Right lobe of liver (tissue), 6 donors: ENCODE measurements around the gene DCAF6. TPM values are rescaled to one million over a fixed set of nuclear protein-coding genes. Genes with fewer than 3 reads are reported as not detected.
A peak's percentile ranks its signal among the peaks of the same experiment; 100 is the strongest.

Experiments
- ATAC-seq, 4 donors: fragments of 200-7000 bp; cut with Tn5 transposase; one replicate each; pipeline ENCODE4 v1.9.1; 2020; ENCODE audit warnings: mild to moderate bottlenecking in 4 of 4, moderate library complexity in 4 of 4
- DNase-seq, 3 donors: peaks; one replicate each; pipeline ENCODE4 v3.0.0-alpha.2; 2020
- H3K27ac ChIP-seq, 3 donors: fragments of 200-600 bp; one replicate each; pipeline ENCODE4 v1.8.0; 2022
- H3K27me3 ChIP-seq, 2 donors: fragments of 200-600 bp; one replicate each; pipeline ENCODE4 v1.8.0; 2022
- H3K36me3 ChIP-seq, 4 donors: fragments of 200-600 bp; sonication (generic) in 1 of 4; one replicate each; pipeline versions ENCODE4 v1.5.1 to v1.8.0; 2017 to 2022; ENCODE audit warnings: control low read depth in 1 of 4
- H3K4me1 ChIP-seq, 4 donors: fragments of 200-600 bp; sonication (generic) in 1 of 4; one replicate each; pipeline versions ENCODE4 v1.5.1 to v1.8.0; 2017 to 2022; ENCODE audit warnings: control low read depth in 1 of 4
- H3K4me3 ChIP-seq, 3 donors: fragments of 200-600 bp; one replicate each; pipeline ENCODE4 v1.8.0; 2022
- H3K9me3 ChIP-seq, 4 donors: fragments of 200-600 bp; sonication (generic) in 1 of 4; one replicate each; pipeline versions ENCODE4 v1.5.1 to v1.8.0; 2017 to 2022; ENCODE audit warnings: control low read depth in 1 of 4
- CTCF ChIP-seq, 4 donors: fragments of 200-600 bp in 3 of 4; fragments of 450-650 bp in 1 of 4; IDR thresholded peaks; one replicate each; pipeline versions ENCODE4 v1.5.1 to v1.8.0; 2016 to 2022; ENCODE audit warnings: antibody characterized with exemption in 4 of 4, mild to moderate bottlenecking in 2 of 4
- POLR2A ChIP-seq: fragments of 450-650 bp; IDR thresholded peaks from one replicate; pipeline ENCODE4 v1.6.1; 2017; ENCODE audit warnings: antibody characterized with exemption, mild to moderate bottlenecking
- WGBS: methylation state at CpG from one replicate; pipeline ENCODE4 v1.1.6; 2018; ENCODE audit warnings: low coverage, low lambda C conversion rate; ENCODE audit not compliant: insufficient coverage; ENCODE audit errors: missing lambda C conversion rate; 5-methylcytosine and 5-hydroxymethylcytosine counted together
- intact Hi-C, 2 donors: fragments of 100-400 bp; cut with DNase I; formaldehyde crosslinking; loops; one replicate each; pipeline versions ENCODE4 v1.11.2 to v1.14.1; 2022
- total RNA-seq, 6 experiments: library from RNA; depleted of rRNA in 2 of 6; stranded (reverse); fragments of >200 nt in 2 of 6; fragmentation: NEBNext Ultra II Directional in 3 of 6; extraction: Animal tissue kit (Norgen Biotek cat#: 25700) in 3 of 6; gene quantifications; one replicate each; pipeline versions ENCODE4 v1.1.0 to v1.2.4, GENCODE V29; 2016 to 2023
- donor health status: DM: no; HTN: yes; CAD: no.
- donor health status: DM: no; HTN: no; CAD: no.
- donor health status: DM: no; HTN: no; CAD: no.
- donor health status: DM: no; HTN: yes; CAD: no.
- donor health status: DM: no; HTN: yes; CAD: no.

The DCAF6 gene
- total RNA-seq, 6 experiments from 2014 or later = 35.8 to 65.9 (median 48.8) TPM

GRCh38 chr1:167912294-167912693 lies 24.2 kb upstream of the DCAF6 start:
- peaks cover 0 to 39% (median 12%) of the 10 kb centered on the region in 4 donors for H3K4me1 ChIP-seq
- ATAC-seq (peak in 3 of 4 donors; percentile 2 to 42 (median 26)), DNase-seq (peak in 1 of 3 donors; percentile 73)
- H3K36me3 ChIP-seq = no peaks in the 10 kb centered on the region
- peak overlapping the region in 2 of 3 donors; percentile 47 to 60 for H3K4me3 ChIP-seq
- no peaks in the 10 kb centered on the region for H3K27me3 ChIP-seq
- TF ChIP-seq CTCF (IDR thresholded peaks at IDR 0.05) (no peak), POLR2A (peak; percentile 36)
- intact Hi-C loops = no loop called here
- 46% methylated on average over 4 of the region's 7 CpGs for WGBS
- peak overlapping the region; percentile 28 to 81 (median 69) for H3K27ac ChIP-seq
- H3K9me3 ChIP-seq = no peaks in the 10 kb centered on the region

- intact Hi-C loops = no loop called here
- Histone ChIP-seq H3K27me3 (no peaks in the 10 kb centered on the region), H3K4me1 (peaks cover 0 to 54% (median 12%) of the 10 kb centered on the region in 4 donors), H3K36me3 (peaks cover 0 to 6% (median 0%) of the 10 kb centered on the region in 4 donors), H3K27ac (peak within 1 kb of the TSS; percentile 28 to 81 (median 70)), H3K4me3 (peak within 1 kb of the TSS; percentile 2 to 60 (median 47)), H3K9me3 (no peaks in the 10 kb centered on the region)
- TF ChIP-seq CTCF (IDR thresholded peaks at IDR 0.05) (no peak), POLR2A (peak; percentile 71)
- 55% methylated on average over 7 of the region's 9 CpGs for WGBS
- ATAC-seq (peak; percentile 67 to 88 (median 80)), DNase-seq (peak; percentile 83 to 95 (median 94))
These were observed 22.5 kb upstream of the DCAF6 start, which contains the start of gene ADCY10 for GRCh38 chr1:167913895-167914496. ADCY10 (minus strand) TSS chr1:167914134; CDS start chr1:167905140, 8,994 bp downstream.

- WGBS = 47% methylated on average over 8 of the region's 8 CpGs
- no peaks in the 10 kb centered on the region for H3K27me3 ChIP-seq
- H3K9me3 ChIP-seq = no peaks in the 10 kb centered on the region
- intact Hi-C loops = no loop called here
- H3K27ac ChIP-seq = peak overlapping the region; percentile 5 to 71 (median 70)
- peaks cover 0 to 68% (median 17%) of the 10 kb centered on the region in 4 donors for H3K4me1 ChIP-seq
- peak; percentile 57 to 71 (median 69) for DNase-seq
- TF ChIP-seq CTCF (IDR thresholded peaks at IDR 0.05) = peak in 1 of 4 donors; percentile 1
- no peak for TF ChIP-seq POLR2A
- peaks cover 0 to 6% (median 0%) of the 10 kb centered on the region in 4 donors for H3K36me3 ChIP-seq
- H3K4me3 ChIP-seq = no peak overlapping the region
- ATAC-seq = peak; percentile 7 to 29 (median 23)
These were observed 20.9 kb upstream of the DCAF6 start for GRCh38 chr1:167915569-167915968.

GRCh38 chr1:167916766-167917511 lies 19.5 kb upstream of the DCAF6 start:
- intact Hi-C loops = no loop called here
- TF ChIP-seq POLR2A (no peak), CTCF (IDR thresholded peaks at IDR 0.05) (no peak)
- Histone ChIP-seq H3K27me3 (no peaks in the 10 kb centered on the region), H3K4me1 (peaks cover 0 to 67% (median 16%) of the 10 kb centered on the region in 4 donors), H3K27ac (peak overlapping the region; percentile 70 to 71 (median 71)), H3K36me3 (peaks cover 0 to 6% (median 0%) of the 10 kb centered on the region in 4 donors), H3K9me3 (no peaks in the 10 kb centered on the region), H3K4me3 (no peak overlapping the region)
- ATAC-seq (peak; percentile 54 to 79 (median 74)), DNase-seq (peak in 1 of 3 donors; percentile 32)
- 37% methylated on average over 6 of the region's 6 CpGs for WGBS
